Effector memory CD4-positive, alpha-beta T cell (primary cell): Measurements from ENCODE around the gene WNT11.
A peak's percentile ranks its signal among the peaks of the same experiment; 100 is the strongest.

ENCODE experiments used
- DNase-seq, 3 donors: peaks; one replicate each; pipeline ENCODE4 v3.0.0-alpha.2; 2020
- H3K27ac ChIP-seq: 2 replicates; pipeline ENCODE4 v1.7.0; 2013; ENCODE audit warnings: mild to moderate bottlenecking, low read length, moderate library complexity; ENCODE audit not compliant: insufficient read depth, poor library complexity, severe bottlenecking
- H3K27me3 ChIP-seq: replicated peaks from 2 replicates; pipeline ENCODE4 v1.7.0; 2013; ENCODE audit warnings: mild to moderate bottlenecking, low read length; ENCODE audit not compliant: insufficient read depth, control insufficient read depth, poor library complexity, severe bottlenecking
- H3K36me3 ChIP-seq: 2 replicates; pipeline ENCODE4 v1.7.0; 2013; ENCODE audit warnings: mild to moderate bottlenecking, low read length, moderate library complexity; ENCODE audit not compliant: control insufficient read depth, insufficient read depth
- H3K4me1 ChIP-seq: 2 replicates; pipeline ENCODE4 v1.7.0; 2013; ENCODE audit warnings: low read length, mild to moderate bottlenecking; ENCODE audit not compliant: control insufficient read depth, insufficient read depth, poor library complexity, severe bottlenecking
- H3K4me3 ChIP-seq: 2 replicates; pipeline ENCODE4 v1.7.0; 2013; ENCODE audit warnings: low read length, low read depth, mild to moderate bottlenecking; ENCODE audit not compliant: insufficient read depth, poor library complexity, severe bottlenecking
- H3K9me3 ChIP-seq: 2 replicates; pipeline ENCODE4 v1.7.0; 2013; ENCODE audit warnings: mild to moderate bottlenecking, low read length, moderate library complexity; ENCODE audit not compliant: control insufficient read depth
- total RNA-seq, 3 donors: gene quantifications; one replicate each; lab custom pipeline; 2026; lab: John Stamatoyannopoulos, UW

The WNT11 gene
- total RNA-seq = 1.7 to 2.8 (median 2.6) reads per million in 3 donors

- peaks cover 47% of the 10 kb centered on the region for H3K4me1 ChIP-seq
- no peak for DNase-seq
- peaks cover 26% of the 10 kb centered on the region for H3K27me3 ChIP-seq
Measured at GRCh38 chr11:76206327-76207081, at the start of gene WNT11. Gene WNT11, minus strand, starts transcription at chr11:76206502. Its CDS starts 95 bp downstream, at chr11:76206407.

GRCh38 chr11:76253416-76253815 lies 47.1 kb upstream of the WNT11 start:
- Histone ChIP-seq H3K36me3 (no peaks in the 10 kb centered on the region), H3K27ac (no peak overlapping the region), H3K4me1 (no peaks in the 10 kb centered on the region), H3K9me3 (no peaks in the 10 kb centered on the region), H3K27me3 (no peaks in the 10 kb centered on the region), H3K4me3 (no peak overlapping the region)
- DNase-seq = no peak

More at GRCh38 chr11:76206327-76207081, at the start of gene WNT11:
- Histone ChIP-seq H3K4me3 (peak within 1 kb of the TSS; percentile 63), H3K27ac (no peak within 1 kb of the TSS), H3K9me3 (no peaks in the 10 kb centered on the region), H3K36me3 (no peaks in the 10 kb centered on the region)

- no peaks in the 10 kb centered on the region for H3K27me3 ChIP-seq
- no peak overlapping the region for H3K27ac ChIP-seq
- H3K4me3 ChIP-seq = no peak overlapping the region
- H3K9me3 ChIP-seq = no peaks in the 10 kb centered on the region
- no peaks in the 10 kb centered on the region for H3K4me1 ChIP-seq
- H3K36me3 ChIP-seq = no peaks in the 10 kb centered on the region
- DNase-seq = no peak
Measured at GRCh38 chr11:76252631-76253070, 46.3 kb upstream of the WNT11 start.

- Histone ChIP-seq H3K27ac (no peak overlapping the region), H3K27me3 (no peaks in the 10 kb centered on the region), H3K9me3 (no peaks in the 10 kb centered on the region), H3K36me3 (no peaks in the 10 kb centered on the region), H3K4me3 (no peak overlapping the region), H3K4me1 (no peaks in the 10 kb centered on the region)
- DNase-seq = no peak
Measured at GRCh38 chr11:76251576-76251975, 45.3 kb upstream of the WNT11 start.

GRCh38 chr11:76251226-76251575 lies 44.9 kb upstream of the WNT11 start:
- no peak for DNase-seq
- Histone ChIP-seq H3K27me3 (no peaks in the 10 kb centered on the region), H3K27ac (no peak overlapping the region), H3K4me3 (no peak overlapping the region), H3K36me3 (no peaks in the 10 kb centered on the region), H3K9me3 (no peaks in the 10 kb centered on the region), H3K4me1 (no peaks in the 10 kb centered on the region)

GRCh38 chr11:76250520-76251225 lies 44.4 kb upstream of the WNT11 start:
- no peak for DNase-seq
- Histone ChIP-seq H3K4me1 (no peaks in the 10 kb centered on the region), H3K9me3 (no peaks in the 10 kb centered on the region), H3K27me3 (no peaks in the 10 kb centered on the region), H3K36me3 (no peaks in the 10 kb centered on the region), H3K27ac (no peak overlapping the region), H3K4me3 (no peak overlapping the region)

- H3K4me1 ChIP-seq = no peaks in the 10 kb centered on the region
- H3K27me3 ChIP-seq = no peaks in the 10 kb centered on the region
- no peak for DNase-seq
- no peaks in the 10 kb centered on the region for H3K9me3 ChIP-seq
- H3K4me3 ChIP-seq = no peak overlapping the region
- H3K27ac ChIP-seq = no peak overlapping the region
- no peaks in the 10 kb centered on the region for H3K36me3 ChIP-seq
Measured at GRCh38 chr11:76249195-76249741, 43.0 kb upstream of the WNT11 start.

- H3K9me3 ChIP-seq = no peaks in the 10 kb centered on the region
- no peak for DNase-seq
- H3K36me3 ChIP-seq = no peaks in the 10 kb centered on the region
- no peak overlapping the region for H3K4me3 ChIP-seq
- H3K27ac ChIP-seq = no peak overlapping the region
- no peaks in the 10 kb centered on the region for H3K27me3 ChIP-seq
- no peaks in the 10 kb centered on the region for H3K4me1 ChIP-seq
Measured at GRCh38 chr11:76248210-76248609, 41.9 kb upstream of the WNT11 start.

GRCh38 chr11:76247091-76247490 lies 40.8 kb upstream of the WNT11 start:
- H3K27ac ChIP-seq = no peak overlapping the region
- H3K36me3 ChIP-seq = no peaks in the 10 kb centered on the region
- no peaks in the 10 kb centered on the region for H3K27me3 ChIP-seq
- no peaks in the 10 kb centered on the region for H3K4me1 ChIP-seq
- no peak overlapping the region for H3K4me3 ChIP-seq
- H3K9me3 ChIP-seq = no peaks in the 10 kb centered on the region
- DNase-seq = no peak
